Tibial nerve (tissue), 4 donors: ENCODE measurements around the gene KCNJ15. TPM values are rescaled to one million over a fixed set of nuclear protein-coding genes. Genes with fewer than 3 reads are reported as not detected.

ENCODE experiments used
- total RNA-seq, 4 donors: library from RNA; depleted of rRNA; stranded (reverse); fragments of >200 nt; gene quantifications; one replicate each; pipeline ENCODE4 v1.1.0, GENCODE V29; 2016

Gene KCNJ15
- total RNA-seq, 4 donors from 2014 or later = 0.39 to 2.4 (median 0.43) TPM

Other genes starting within 250 kb of the KCNJ15 start
- 10 to 100 TPM in 3 of 4 donors, 1 to 10 TPM in 1; 5.9 to 20.4 (median 17.6) TPM for gene ERG, start 241.5 kb downstream of the KCNJ15 start, total RNA-seq